Neuron (in vitro differentiated cells): ENCODE results near the gene TRAPPC10.

Source experiments
- H2AFZ ChIP-seq: one replicate; pipeline ENCODE4 v1.6.1; 2013; ENCODE audit warnings: low read depth, mild to moderate bottlenecking, inconsistent platforms, low read length, moderate library complexity
- H3K27me3 ChIP-seq: one replicate; pipeline ENCODE4 v1.6.1; 2013; ENCODE audit warnings: low read length; ENCODE audit not compliant: insufficient read depth
- H3K36me3 ChIP-seq: one replicate; pipeline ENCODE4 v1.6.1; 2013; ENCODE audit warnings: low read length; ENCODE audit not compliant: insufficient read depth
- H3K4me1 ChIP-seq: one replicate; pipeline ENCODE4 v1.6.1; 2013; ENCODE audit warnings: low read length; ENCODE audit not compliant: insufficient read depth
- H3K4me3 ChIP-seq: 2 replicates; pipeline ENCODE4 v1.5.1; 2013; ENCODE audit warnings: mild to moderate bottlenecking, low read length, moderate library complexity
- H3K9me3 ChIP-seq: one replicate; pipeline ENCODE4 v1.6.1; 2013; ENCODE audit warnings: low read length

The TRAPPC10 gene

DNA sequence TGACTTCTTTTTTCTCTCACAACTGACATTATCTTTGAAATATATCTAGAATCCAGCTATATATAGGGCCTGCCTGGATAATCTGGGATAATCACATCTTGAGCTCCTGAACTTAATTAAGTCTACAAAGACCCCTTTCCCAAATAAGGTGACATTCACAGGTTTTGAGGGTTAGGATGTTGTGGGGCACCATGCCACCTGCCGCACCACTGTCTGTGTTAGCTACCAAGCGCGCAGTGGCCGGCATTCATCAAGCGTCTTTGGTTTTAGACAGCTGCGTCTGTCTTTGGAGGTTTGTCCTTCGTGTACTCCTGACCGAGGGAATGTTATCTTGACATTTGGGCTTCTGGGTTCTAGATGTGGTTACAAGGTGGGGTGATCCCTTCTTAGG lies 7.5 kb downstream of the TRAPPC10 start:
- Histone ChIP-seq H2AFZ (no peak overlapping the region), H3K27me3 (no peaks in the 10 kb centered on the region), H3K4me1 (peaks cover 3% of the 10 kb centered on the region), H3K36me3 (no peaks in the 10 kb centered on the region), H3K4me3 (no peak overlapping the region), H3K9me3 (no peaks in the 10 kb centered on the region)

GRCh38 chr21:44020551-44020950 lies 8.4 kb downstream of the TRAPPC10 start:
- no peak overlapping the region for H3K4me3 ChIP-seq
- no peak overlapping the region for H2AFZ ChIP-seq
- peaks cover 12% of the 10 kb centered on the region for H3K4me1 ChIP-seq
- H3K27me3 ChIP-seq, result no peaks in the 10 kb centered on the region
- H3K9me3 ChIP-seq, result no peaks in the 10 kb centered on the region
- H3K36me3 ChIP-seq, result no peaks in the 10 kb centered on the region

- H3K4me1 ChIP-seq, result peaks cover 17% of the 10 kb centered on the region
- H3K9me3 ChIP-seq, result no peaks in the 10 kb centered on the region
- no peaks in the 10 kb centered on the region for H3K27me3 ChIP-seq
- H3K4me3 ChIP-seq, result no peak overlapping the region
- H3K36me3 ChIP-seq, result no peaks in the 10 kb centered on the region
- H2AFZ ChIP-seq, result no peak overlapping the region
These were observed 9.0 kb downstream of the TRAPPC10 start for GRCh38 chr21:44021064-44021463.

DNA sequence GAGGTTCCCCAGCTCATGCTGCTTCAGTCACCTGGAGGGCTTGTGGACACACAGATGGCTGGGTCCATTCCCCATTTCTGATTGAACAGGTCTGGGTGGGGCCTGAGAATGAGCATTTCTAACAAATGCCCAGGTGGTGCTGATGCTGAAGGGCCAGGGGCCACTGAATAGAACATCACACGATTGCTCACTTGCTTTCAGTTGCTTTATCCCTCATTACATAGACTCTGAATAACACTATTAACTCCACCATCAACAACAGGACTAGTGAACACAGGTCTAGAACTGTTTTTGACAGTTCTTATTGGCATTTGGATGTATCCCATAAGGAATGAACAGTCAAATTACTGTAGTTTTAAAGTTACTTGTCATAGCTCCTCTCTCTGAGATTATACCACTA lies 12.1 kb downstream of the TRAPPC10 start:
- Histone ChIP-seq H2AFZ (no peak overlapping the region), H3K36me3 (no peaks in the 10 kb centered on the region), H3K4me3 (no peak overlapping the region), H3K27me3 (no peaks in the 10 kb centered on the region), H3K9me3 (peaks cover 3% of the 10 kb centered on the region), H3K4me1 (peaks cover 19% of the 10 kb centered on the region)

- H2AFZ ChIP-seq, result no peak overlapping the region
- H3K4me1 ChIP-seq, result peaks cover 19% of the 10 kb centered on the region
- H3K9me3 ChIP-seq, result peaks cover 3% of the 10 kb centered on the region
- no peak overlapping the region for H3K4me3 ChIP-seq
- no peaks in the 10 kb centered on the region for H3K27me3 ChIP-seq
- H3K36me3 ChIP-seq, result no peaks in the 10 kb centered on the region
These were observed 12.8 kb downstream of the TRAPPC10 start for GRCh38 chr21:44024887-44025353.

DNA sequence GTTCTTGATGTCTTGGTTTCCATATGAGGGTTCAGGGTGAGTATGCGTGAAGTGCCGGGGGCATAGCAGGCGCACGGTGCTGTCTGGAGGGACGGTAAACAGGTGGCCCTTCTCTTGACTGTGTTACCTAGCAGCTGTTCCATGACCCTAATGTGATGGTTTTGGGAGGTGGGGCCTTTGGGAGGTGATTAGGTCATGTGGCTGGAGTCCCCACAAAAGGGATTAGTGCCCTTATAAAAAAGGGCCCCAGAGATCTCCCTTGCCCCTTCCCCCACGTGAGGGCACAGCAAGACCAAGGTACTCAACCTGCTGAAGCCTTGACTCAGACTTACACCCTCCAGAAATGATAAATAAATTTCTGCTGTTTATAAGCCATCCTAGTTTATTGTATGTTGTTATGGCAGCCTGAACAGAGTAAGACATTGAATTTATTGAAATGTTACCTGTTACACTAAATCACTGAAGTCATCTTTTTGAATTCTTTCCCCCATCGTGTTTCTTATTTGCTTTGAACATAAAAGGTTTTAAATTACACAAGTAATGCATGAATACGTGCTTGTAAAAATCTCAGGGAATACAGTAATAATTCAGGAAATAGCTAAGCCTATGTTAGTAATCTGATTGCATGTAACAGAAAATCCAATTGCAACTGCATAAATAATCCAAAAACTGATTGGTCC lies 15.6 kb downstream of the TRAPPC10 start:
- peaks cover 11% of the 10 kb centered on the region for H3K36me3 ChIP-seq
- peaks cover 16% of the 10 kb centered on the region for H3K4me1 ChIP-seq
- no peak overlapping the region for H3K4me3 ChIP-seq
- no peak overlapping the region for H2AFZ ChIP-seq
- H3K27me3 ChIP-seq, result no peaks in the 10 kb centered on the region
- peaks cover 3% of the 10 kb centered on the region for H3K9me3 ChIP-seq

DNA sequence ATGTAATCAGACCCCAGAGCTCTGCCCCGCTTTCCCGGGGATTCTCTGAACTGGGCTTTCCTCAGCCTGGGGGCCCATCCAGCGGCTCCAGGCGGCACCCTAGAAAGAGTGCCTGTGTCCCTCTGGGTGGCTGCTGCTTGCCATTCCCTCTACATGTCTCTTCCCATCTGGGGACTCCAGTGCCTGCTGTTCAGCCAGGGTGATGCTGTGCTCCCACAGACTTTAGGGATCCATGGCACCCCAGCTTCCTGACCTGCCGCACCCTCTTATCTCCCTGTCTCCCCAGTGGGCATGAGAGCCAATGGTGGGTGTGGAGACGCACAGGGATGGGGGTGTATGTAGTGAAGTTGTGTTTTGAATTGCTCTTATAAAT lies 16.2 kb downstream of the TRAPPC10 start:
- peaks cover 3% of the 10 kb centered on the region for H3K9me3 ChIP-seq
- peaks cover 16% of the 10 kb centered on the region for H3K36me3 ChIP-seq
- no peaks in the 10 kb centered on the region for H3K27me3 ChIP-seq
- H2AFZ ChIP-seq, result no peak overlapping the region
- peaks cover 16% of the 10 kb centered on the region for H3K4me1 ChIP-seq
- no peak overlapping the region for H3K4me3 ChIP-seq

DNA sequence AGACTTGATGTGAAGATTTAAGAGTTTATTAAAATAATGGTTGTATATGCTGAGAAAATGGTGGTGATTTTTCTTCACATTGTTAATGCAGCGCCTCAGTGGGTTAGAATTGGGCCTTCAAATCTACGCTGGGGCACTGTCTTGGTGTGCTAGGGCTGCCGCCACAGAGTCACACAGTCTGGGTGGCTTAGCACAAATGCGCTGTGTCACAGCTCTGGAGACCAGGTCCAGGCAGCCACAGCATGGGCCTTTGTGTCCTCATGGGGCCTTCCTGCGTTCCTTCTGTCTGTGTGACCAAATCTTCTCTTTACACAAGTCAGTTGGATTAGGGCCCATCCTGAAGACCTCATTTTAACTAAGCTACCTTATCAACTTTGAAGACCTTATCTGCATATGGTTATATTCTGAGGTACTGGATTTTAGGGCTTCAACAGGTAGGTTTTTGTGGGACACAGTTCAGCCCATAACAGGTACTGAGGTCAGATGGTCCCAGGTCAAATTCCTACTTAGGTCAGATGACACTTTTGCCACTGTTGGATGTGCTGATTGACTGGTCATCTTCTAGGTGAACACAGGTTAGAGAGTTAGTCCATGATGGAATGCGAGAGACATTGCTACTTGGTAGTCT lies 17.5 kb downstream of the TRAPPC10 start:
- H3K4me1 ChIP-seq, result peaks cover 16% of the 10 kb centered on the region
- H3K36me3 ChIP-seq, result peaks cover 24% of the 10 kb centered on the region
- no peak overlapping the region for H3K4me3 ChIP-seq
- H3K27me3 ChIP-seq, result no peaks in the 10 kb centered on the region
- peaks cover 3% of the 10 kb centered on the region for H3K9me3 ChIP-seq
- no peak overlapping the region for H2AFZ ChIP-seq

- H3K36me3 ChIP-seq, result peaks cover 70% of the 10 kb centered on the region
- no peaks in the 10 kb centered on the region for H3K27me3 ChIP-seq
- no peaks in the 10 kb centered on the region for H3K9me3 ChIP-seq
- no peak overlapping the region for H3K4me3 ChIP-seq
- H3K4me1 ChIP-seq, result no peaks in the 10 kb centered on the region
- H2AFZ ChIP-seq, result no peak overlapping the region
These were observed 23.1 kb downstream of the TRAPPC10 start for GRCh38 chr21:44035244-44035643.

- Histone ChIP-seq H3K27me3 (no peaks in the 10 kb centered on the region), H3K9me3 (no peaks in the 10 kb centered on the region)
These were observed 26.0 kb downstream of the TRAPPC10 start for GRCh38 chr21:44038063-44038462.

DNA sequence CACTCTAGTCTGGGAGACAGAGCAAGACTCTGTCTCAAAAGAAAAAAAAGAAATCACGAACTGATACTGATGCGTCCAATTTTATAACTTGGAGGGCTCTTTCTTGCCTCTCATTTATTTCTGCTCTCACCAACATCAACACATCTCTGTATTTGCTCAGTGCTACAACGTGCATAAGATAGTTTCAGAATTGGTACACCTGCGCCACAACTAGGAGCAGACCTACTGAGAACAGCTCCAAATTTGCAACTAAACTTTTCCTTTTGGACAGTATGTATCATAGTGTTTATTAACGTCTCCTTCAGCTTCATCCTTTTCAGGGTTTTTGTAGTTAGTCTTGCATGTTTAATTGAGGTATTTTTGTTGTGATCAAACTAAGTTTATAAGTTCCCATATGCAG lies 27.7 kb downstream of the TRAPPC10 start:
- H3K27me3 ChIP-seq, result no peaks in the 10 kb centered on the region
- no peaks in the 10 kb centered on the region for H3K9me3 ChIP-seq
- no peak overlapping the region for H3K4me3 ChIP-seq
- H2AFZ ChIP-seq, result no peak overlapping the region
- H3K36me3 ChIP-seq, result peaks cover 47% of the 10 kb centered on the region
- no peaks in the 10 kb centered on the region for H3K4me1 ChIP-seq

More at GRCh38 chr21:44038063-44038462, 26.0 kb downstream of the TRAPPC10 start:
- Histone ChIP-seq H3K36me3 (peaks cover 59% of the 10 kb centered on the region), H3K4me1 (no peaks in the 10 kb centered on the region), H2AFZ (no peak overlapping the region), H3K4me3 (no peak overlapping the region)

DNA sequence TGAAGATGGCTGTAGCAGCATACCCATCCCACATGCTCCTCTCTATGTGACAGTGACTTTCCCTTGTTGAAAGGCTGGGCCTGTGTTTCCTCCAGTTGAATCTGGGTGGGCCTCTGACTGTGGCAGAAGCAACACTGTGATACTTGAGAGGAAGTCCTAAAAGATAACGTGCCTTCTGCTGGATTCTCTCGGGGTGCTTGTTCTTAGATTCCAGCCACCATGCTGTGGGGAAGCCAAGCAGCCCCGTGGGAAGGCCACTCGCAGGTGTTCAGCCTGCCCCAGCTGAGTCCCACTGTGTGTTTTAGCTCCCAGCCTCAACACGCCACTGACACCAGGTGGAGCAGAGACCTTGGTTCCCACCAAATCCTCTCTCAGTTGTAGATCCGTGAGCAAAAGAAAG lies 31.5 kb downstream of the TRAPPC10 start:
- peaks cover 16% of the 10 kb centered on the region for H3K36me3 ChIP-seq
- H3K4me1 ChIP-seq, result no peaks in the 10 kb centered on the region
- no peaks in the 10 kb centered on the region for H3K27me3 ChIP-seq
- no peak overlapping the region for H2AFZ ChIP-seq
- no peak overlapping the region for H3K4me3 ChIP-seq
- no peaks in the 10 kb centered on the region for H3K9me3 ChIP-seq

- H3K4me3 ChIP-seq, result no peak overlapping the region
- no peak overlapping the region for H2AFZ ChIP-seq
- H3K9me3 ChIP-seq, result no peaks in the 10 kb centered on the region
- H3K36me3 ChIP-seq, result peaks cover 10% of the 10 kb centered on the region
- no peaks in the 10 kb centered on the region for H3K27me3 ChIP-seq
- H3K4me1 ChIP-seq, result no peaks in the 10 kb centered on the region
These were observed 34.6 kb downstream of the TRAPPC10 start for GRCh38 chr21:44046734-44047133.
